Liver (tissue), 9 donors: ENCODE data around the gene C8B. TPM values are rescaled to one million over a fixed set of nuclear protein-coding genes. Genes with fewer than 3 reads are reported as not detected.

Source experiments
- DNase-seq: peaks from one replicate; pipeline ENCODE4 v3.0.0-alpha.2; 2017; ENCODE audit warnings: low spot score
- H3K27ac ChIP-seq, 2 donors: one replicate each; pipeline ENCODE4 v1.7.0; 2013; ENCODE audit warnings: inconsistent platforms in 2 of 2, low read length in 2 of 2, control low read depth in 1 of 2, low read depth in 1 of 2, mild to moderate bottlenecking in 1 of 2
- H3K27me3 ChIP-seq, 4 donors: one replicate each; pipeline versions ENCODE4 v1.6.1 to v1.7.0; 2013; ENCODE audit warnings: low read length in 3 of 4, inconsistent platforms in 1 of 4, mild to moderate bottlenecking in 1 of 4, moderate library complexity in 1 of 4; ENCODE audit not compliant: control insufficient read depth in 4 of 4, insufficient read depth in 4 of 4
- H3K36me3 ChIP-seq, 4 donors: one replicate each; pipeline versions ENCODE4 v1.6.1 to v1.7.0; 2013; ENCODE audit warnings: low read length in 3 of 4, mild to moderate bottlenecking in 3 of 4, low read depth in 1 of 4, moderate library complexity in 1 of 4; ENCODE audit not compliant: control insufficient read depth in 4 of 4, insufficient read depth in 3 of 4
- H3K4me1 ChIP-seq, 4 donors: one replicate each; pipeline versions ENCODE4 v1.6.1 to v1.7.0; 2013; ENCODE audit warnings: low read length in 3 of 4, mild to moderate bottlenecking in 3 of 4, moderate library complexity in 1 of 4; ENCODE audit not compliant: control insufficient read depth in 4 of 4, insufficient read depth in 4 of 4
- H3K4me3 ChIP-seq, 3 donors: one replicate each; pipeline versions ENCODE4 v1.6.1 to v1.7.0; 2013; ENCODE audit warnings: low read length in 3 of 3, control low read depth in 1 of 3, low read depth in 1 of 3, mild to moderate bottlenecking in 1 of 3
- H3K9ac ChIP-seq, 2 donors: one replicate each; pipeline ENCODE4 v1.7.0; 2013; ENCODE audit warnings: low read length in 2 of 2, mild to moderate bottlenecking in 2 of 2, moderate library complexity in 2 of 2, control low read depth in 1 of 2, low read depth in 1 of 2
- H3K9me3 ChIP-seq, 4 donors: one replicate each; pipeline versions ENCODE4 v1.6.1 to v1.7.0; 2013; ENCODE audit warnings: low read length in 3 of 4; ENCODE audit not compliant: control insufficient read depth in 4 of 4
- ATF3 ChIP-seq: IDR thresholded peaks from 2 replicates; pipeline ENCODE4 v1.6.1; 2016; ENCODE audit warnings: antibody characterized with exemption
- CTCF ChIP-seq: fragments of 150-350 bp; IDR thresholded peaks from 2 replicates; pipeline ENCODE4 v1.5.1; 2017; ENCODE audit warnings: improper control_type of control experiment, low read depth, low read length; ENCODE audit not compliant: missing input control
- EGR1 ChIP-seq, 2 donors: IDR thresholded peaks; 2 replicates each; pipeline ENCODE4 v1.6.1; 2016 to 2018; ENCODE audit warnings: antibody characterized with exemption in 2 of 2, low read depth in 2 of 2
- FOXA1 ChIP-seq: IDR thresholded peaks from 2 replicates; pipeline ENCODE4 v1.6.1; 2016; ENCODE audit warnings: antibody characterized with exemption
- FOXA2 ChIP-seq: IDR thresholded peaks from 2 replicates; pipeline ENCODE4 v1.6.1; 2016; ENCODE audit warnings: antibody characterized with exemption
- GABPA ChIP-seq, 2 donors: IDR thresholded peaks in 1 of 2; conservative IDR thresholded peaks in 1 of 2; 2 replicates each; pipeline ENCODE4 v1.6.1; 2016; ENCODE audit warnings: antibody characterized with exemption in 2 of 2, mild to moderate bottlenecking in 1 of 2, moderate library complexity in 1 of 2
- HNF4A ChIP-seq, 2 donors: conservative IDR thresholded peaks; 2 replicates each; pipeline ENCODE4 v1.6.1; 2016; ENCODE audit warnings: antibody characterized with exemption in 2 of 2, mild to moderate bottlenecking in 2 of 2
- HNF4G ChIP-seq: IDR thresholded peaks from 2 replicates; pipeline ENCODE4 v1.6.1; 2016; ENCODE audit warnings: antibody characterized with exemption
- JUND ChIP-seq, 2 donors: IDR thresholded peaks; 2 replicates each; pipeline ENCODE4 v1.6.1; 2016; ENCODE audit warnings: antibody characterized with exemption in 2 of 2
- MAX ChIP-seq: IDR thresholded peaks from 2 replicates; pipeline ENCODE4 v1.6.1; 2016; ENCODE audit warnings: antibody characterized with exemption
- NR2F2 ChIP-seq: IDR thresholded peaks from 2 replicates; pipeline ENCODE4 v1.6.1; 2016; ENCODE audit warnings: antibody characterized with exemption
- RAD21 ChIP-seq, 2 donors: IDR thresholded peaks; 2 replicates each; pipeline ENCODE4 v1.6.1; 2016; ENCODE audit warnings: antibody characterized with exemption in 2 of 2, mild to moderate bottlenecking in 2 of 2
- REST ChIP-seq: IDR thresholded peaks from 2 replicates; pipeline ENCODE4 v1.6.1; 2016; ENCODE audit warnings: antibody characterized with exemption, mild to moderate bottlenecking
- RXRA ChIP-seq, 2 donors: IDR thresholded peaks; 2 replicates each; pipeline ENCODE4 v1.6.1; 2017 to 2018; ENCODE audit warnings: antibody characterized with exemption in 2 of 2, mild to moderate bottlenecking in 1 of 2
- SP1 ChIP-seq: IDR thresholded peaks from 2 replicates; pipeline ENCODE4 v1.6.1; 2018; ENCODE audit warnings: antibody characterized with exemption, mild to moderate bottlenecking
- TAF1 ChIP-seq: conservative IDR thresholded peaks from 2 replicates; pipeline ENCODE4 v1.6.1; 2016; ENCODE audit warnings: antibody characterized with exemption, mild to moderate bottlenecking
- YY1 ChIP-seq: IDR thresholded peaks from 2 replicates; pipeline ENCODE4 v1.6.1; 2016; ENCODE audit warnings: antibody characterized with exemption, mild to moderate bottlenecking
- ZBTB33 ChIP-seq: IDR thresholded peaks from 2 replicates; pipeline ENCODE4 v1.6.1; 2016; ENCODE audit warnings: antibody characterized with exemption
- WGBS: extraction: QIAGEN DNeasy Blood & Tissue Kit; methylation state at CpG from one replicate; pipeline ENCODE4 v1.1.7; 2013; 5-methylcytosine and 5-hydroxymethylcytosine counted together
- polyA plus RNA-seq, 2 donors: library from polyadenylated mRNA; stranded (reverse) in 1 of 2; unstranded in 1 of 2; fragments of 200-250 nt in 1 of 2; fragments of >200 nt in 1 of 2; fragmentation: Nextera tagmentation in 1 of 2; extraction: Ambion mirVana in 1 of 2; gene quantifications; one replicate each; pipeline versions ENCODE4 v1.2.1 to v1.2.3, GENCODE V29; 2013 to 2015
- total RNA-seq, 2 donors: library from RNA; depleted of rRNA; stranded (reverse); fragments of >200 nt; gene quantifications; one replicate each; pipeline ENCODE4 v1.2.3, GENCODE V29; 2014
- donor health status: healthy.
- donor health status: healthy.
- donor health status: healthy.
- donor health status: healthy.
- donor health status: healthy.

Gene C8B
- total and polyA plus RNA-seq, 4 donors = 151 to 703 (median 356) TPM

- H3K36me3 ChIP-seq = no peaks in the 10 kb centered on the region
- DNase-seq = no peak
- no peaks in the 10 kb centered on the region for H3K9me3 ChIP-seq
- peak overlapping the region; percentile 91 to 93 for H3K27ac ChIP-seq
- peak overlapping the region; percentile 37 to 49 (median 41) for H3K4me3 ChIP-seq
- H3K27me3 ChIP-seq = no peaks in the 10 kb centered on the region
- no peak for TF ChIP-seq FOXA1
- peak; percentile 32 for TF ChIP-seq FOXA2
- TF ChIP-seq SP1 = peak; percentile 65
- TF ChIP-seq TAF1 = peak; percentile 77
- peak; percentile 62 for TF ChIP-seq HNF4G
- peak; percentile 92 for TF ChIP-seq YY1
- TF ChIP-seq EGR1 (IDR thresholded peaks at IDR 0.05; ENCODE audit: low read depth in 2 of 2) = no peak
- peak; percentile 68 for TF ChIP-seq REST
- TF ChIP-seq HNF4A (conservative IDR thresholded peaks at IDR 0.05) = peak; percentile 84 to 88
- TF ChIP-seq NR2F2 = no peak
- TF ChIP-seq MAX = peak; percentile 81
- TF ChIP-seq GABPA (IDR thresholded peaks at IDR 0.05 in 1 of 2, conservative IDR thresholded peaks at IDR 0.05 in 1 of 2) = no peak
- TF ChIP-seq ATF3 = no peak
- TF ChIP-seq CTCF = no peak
- TF ChIP-seq JUND (IDR thresholded peaks at IDR 0.05) = no peak
- no peak for TF ChIP-seq RXRA (IDR thresholded peaks at IDR 0.05)
- TF ChIP-seq ZBTB33 = no peak
- no peak for TF ChIP-seq RAD21 (IDR thresholded peaks at IDR 0.05)
- WGBS = 30% methylated on average over 3 of the region's 3 CpGs
- H3K9ac ChIP-seq = peak overlapping the region in 1 of 2 donors; percentile 75
- H3K4me1 ChIP-seq = peaks cover 2 to 39% (median 4%) of the 10 kb centered on the region in 4 donors
These were observed 1.5 kb upstream of the C8B start for GRCh38 chr1:56967355-56967754.
